Stimulated activated CD8-positive, alpha-beta memory T cell treated with anti-CD3 and anti-CD28 coated beads, Interleukin-15, amount 100 ng/mL, for 24 hours (primary cell): ENCODE measurements around the gene HDAC8.

Experiments
- DNase-seq: peaks from one replicate; pipeline ENCODE4 v3.0.0-alpha.2; 2020; ENCODE audit warnings: low read depth

The HDAC8 gene

DNA sequence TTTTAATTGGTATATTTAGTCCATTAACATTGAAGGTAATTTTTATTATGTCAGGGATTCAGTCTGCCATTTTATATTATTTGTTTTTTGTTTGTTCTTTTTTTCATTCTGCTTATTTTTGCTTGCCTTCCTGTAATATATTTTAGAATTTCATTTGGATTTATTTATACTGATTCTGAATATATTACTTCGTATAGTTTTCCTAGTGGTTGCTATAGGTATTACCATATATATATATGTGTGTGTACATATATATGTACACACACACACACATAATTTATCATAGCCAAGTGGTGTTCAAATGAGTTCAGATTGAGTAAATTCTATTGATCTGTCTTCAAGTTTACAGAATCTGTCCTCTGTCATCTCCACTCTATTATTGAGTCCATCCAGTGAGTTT, 278.1 kb downstream of the HDAC8 start:
- DNase-seq: no peak

DNA sequence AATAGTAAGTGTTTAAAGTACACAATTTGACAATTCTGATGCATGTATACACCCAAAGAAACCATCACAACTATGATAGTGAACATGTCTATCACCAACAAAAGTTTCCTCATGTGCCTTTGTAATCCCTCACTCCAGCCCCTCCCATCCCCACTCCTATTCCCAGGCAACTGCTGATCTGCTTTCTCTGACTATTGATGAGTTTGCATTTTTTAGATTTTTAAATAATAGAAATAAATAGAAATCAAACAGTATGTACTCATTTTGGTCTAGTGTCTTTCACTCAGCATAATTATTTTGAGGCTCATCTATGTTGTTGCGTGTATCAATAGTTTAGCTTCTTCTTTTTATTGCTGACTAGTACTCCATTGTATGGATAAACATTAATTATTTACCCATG, 290.3 kb downstream of the HDAC8 start:
- no peak for DNase-seq

DNA sequence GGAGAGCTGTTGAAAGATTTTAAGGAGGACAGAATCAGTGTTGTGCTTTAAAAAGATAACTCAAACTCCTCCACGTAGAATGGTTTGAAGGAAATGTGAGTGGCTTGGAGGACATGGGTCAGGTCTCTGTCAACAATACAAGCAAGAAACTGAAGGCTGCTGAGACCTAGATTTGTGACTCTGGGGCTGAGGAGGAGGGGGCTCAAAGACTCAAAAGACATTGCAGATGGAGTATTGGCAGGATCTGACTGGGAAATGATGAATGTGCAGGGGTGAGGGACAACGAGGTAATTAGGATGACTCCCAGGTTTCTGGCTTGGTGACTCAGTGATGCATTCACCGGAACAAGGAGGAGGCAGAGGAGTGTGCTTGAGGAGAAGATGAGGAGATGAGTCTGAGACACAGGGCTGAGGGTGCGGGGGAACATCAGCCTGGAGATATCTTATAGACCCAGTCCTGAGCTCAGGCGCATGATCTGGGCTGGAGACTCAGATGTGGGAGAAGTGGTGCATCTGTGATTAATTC, 292.3 kb downstream of the HDAC8 start:
- no peak for DNase-seq
